HG03469 (cell line): ENCODE measurements around the gene NRIP2.

Experiments
- ATAC-seq: cut with Tn5 transposase; IDR thresholded peaks from one replicate; pipeline ENCODE4 v1.9.1; 2021; ENCODE audit warnings: mild to moderate bottlenecking, moderate library complexity, moderate number of reproducible peaks; ENCODE audit not compliant: unreplicated experiment

NRIP2 gene

DNA sequence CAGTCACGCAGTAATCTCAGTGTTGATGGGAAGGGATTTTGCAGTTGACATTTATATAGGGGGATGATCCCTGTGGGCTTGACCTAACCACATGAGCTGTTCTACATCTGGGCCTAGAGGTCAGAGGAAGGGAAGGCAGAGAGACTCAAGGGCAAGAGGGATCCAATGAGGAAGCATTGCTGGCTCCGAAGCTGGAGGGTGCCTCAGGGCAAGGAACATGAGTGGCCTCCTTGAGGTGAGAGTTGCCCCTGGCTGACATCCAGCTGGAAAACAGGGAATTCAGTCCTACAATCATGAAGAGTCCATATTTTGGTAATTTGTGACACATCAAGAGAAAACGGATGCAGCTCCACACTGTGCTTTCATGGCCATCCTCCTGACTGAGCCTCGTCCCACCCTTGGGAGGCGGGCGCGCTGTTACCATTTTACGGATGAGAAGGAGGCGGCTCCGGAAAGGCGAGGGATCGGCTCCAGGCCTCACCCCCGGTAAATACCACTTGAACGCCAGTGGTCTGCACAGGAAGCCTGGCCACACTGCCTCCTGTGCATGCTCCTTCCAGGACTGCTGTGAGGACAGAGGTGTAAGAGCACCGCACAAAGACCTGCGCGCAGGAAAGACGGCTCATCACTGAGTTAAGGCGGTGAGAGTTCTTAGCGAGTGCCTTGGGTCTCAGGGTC is 58.6 kb downstream of the NRIP2 start:
- ATAC-seq = no peak

DNA sequence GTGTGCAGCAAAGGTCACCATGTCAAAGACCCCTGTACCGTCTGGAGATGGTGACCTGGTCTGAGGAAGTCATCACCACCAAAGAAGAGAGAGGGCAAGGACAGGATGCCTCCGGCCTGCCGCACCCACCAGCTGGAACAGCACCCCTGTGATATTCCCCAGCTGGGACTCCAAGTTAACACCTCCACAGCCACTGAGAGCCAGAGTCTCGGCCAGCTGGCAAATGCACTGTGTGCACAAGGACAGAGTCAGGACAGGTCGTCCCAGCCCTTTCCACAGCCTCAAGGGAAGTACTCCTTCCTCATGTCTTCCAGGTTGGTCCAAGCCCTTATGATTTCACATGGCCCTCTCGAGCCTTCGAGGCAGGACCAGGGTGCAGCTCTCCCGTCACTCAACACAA is 59.4 kb downstream of the NRIP2 start:
- ATAC-seq = no peak
